ENCODE results near the gene IGSF21.

The IGSF21 gene

GRCh38 chr1:18316764-18317163, 209.2 kb downstream of the IGSF21 start:
- H3K79me2 ChIP-seq (ENCODE audit: control insufficient read depth, insufficient read depth, low read length) = no peaks in the 10 kb centered on the region
- DNase-seq = no peak
- H2BK120ac ChIP-seq (ENCODE audit: low read depth, low read length) = no peak overlapping the region
- H3K23ac ChIP-seq (ENCODE audit: low read length) = no peak overlapping the region
- no peak overlapping the region for H3K56ac ChIP-seq (ENCODE audit: low read length)
- no peak overlapping the region for H3K4me2 ChIP-seq (ENCODE audit: low read length)
- H3K4ac ChIP-seq (ENCODE audit: low read depth, low read length) = no peak overlapping the region
- H3K18ac ChIP-seq (ENCODE audit: low read length) = no peak overlapping the region
- no peaks in the 10 kb centered on the region for H3K36me3 ChIP-seq (ENCODE audit: control insufficient read depth, insufficient read depth, low read length)
- no peak overlapping the region for H2BK5ac ChIP-seq (ENCODE audit: low read length)
- no peak overlapping the region for H2AK5ac ChIP-seq (ENCODE audit: low read length)
- WGBS (ENCODE audit: extremely low coverage, insufficient coverage, low lambda C conversion rate) = no CpG with 5 or more reads among the region's 3 CpGs
- no peak overlapping the region for H4K8ac ChIP-seq (ENCODE audit: low read depth, low read length)
- H3K4me3 ChIP-seq (ENCODE audit: low read length) = no peak overlapping the region
- no peaks in the 10 kb centered on the region for H3K4me1 ChIP-seq (ENCODE audit: control insufficient read depth, low read depth, low read length)
- no peaks in the 10 kb centered on the region for H3K79me1 ChIP-seq (ENCODE audit: low read length)
- H4K5ac ChIP-seq (ENCODE audit: low read length) = no peak overlapping the region
- no peak overlapping the region for H3K9ac ChIP-seq (ENCODE audit: low read length)
- H3K27ac ChIP-seq (ENCODE audit: low read depth, low read length) = no peak overlapping the region
- no peak overlapping the region for H2BK15ac ChIP-seq (replicated peaks; ENCODE audit: low read depth)
- H3K27me3 ChIP-seq (ENCODE audit: insufficient read depth, low read length, poor library complexity) = no peaks in the 10 kb centered on the region

GRCh38 chr1:18319099-18319498, 211.5 kb downstream of the IGSF21 start:
- H3K27me3 ChIP-seq (ENCODE audit: insufficient read depth, low read length, poor library complexity) = no peaks in the 10 kb centered on the region
- H2BK120ac ChIP-seq (ENCODE audit: low read depth, low read length) = no peak overlapping the region
- no peak overlapping the region for H3K4me3 ChIP-seq (ENCODE audit: low read length)
- H3K4ac ChIP-seq (ENCODE audit: low read depth, low read length) = no peak overlapping the region
- no peak overlapping the region for H2AK5ac ChIP-seq (ENCODE audit: low read length)
- H3K56ac ChIP-seq (ENCODE audit: low read length) = no peak overlapping the region
- DNase-seq = no peak
- H3K4me1 ChIP-seq (ENCODE audit: control insufficient read depth, low read depth, low read length) = no peaks in the 10 kb centered on the region
- no peaks in the 10 kb centered on the region for H3K36me3 ChIP-seq (ENCODE audit: control insufficient read depth, insufficient read depth, low read length)
- H3K27ac ChIP-seq (ENCODE audit: low read depth, low read length) = no peak overlapping the region
- H3K18ac ChIP-seq (ENCODE audit: low read length) = no peak overlapping the region
- H3K23ac ChIP-seq (ENCODE audit: low read length) = no peak overlapping the region
- H3K4me2 ChIP-seq (ENCODE audit: low read length) = no peak overlapping the region
- no peak overlapping the region for H4K5ac ChIP-seq (ENCODE audit: low read length)
- H4K8ac ChIP-seq (ENCODE audit: low read depth, low read length) = no peak overlapping the region
- H3K79me1 ChIP-seq (ENCODE audit: low read length) = no peaks in the 10 kb centered on the region
- H3K9ac ChIP-seq (ENCODE audit: low read length) = no peak overlapping the region
- no peaks in the 10 kb centered on the region for H3K79me2 ChIP-seq (ENCODE audit: control insufficient read depth, insufficient read depth, low read length)
- no peak overlapping the region for H2BK15ac ChIP-seq (replicated peaks; ENCODE audit: low read depth)
- no peak overlapping the region for H2BK5ac ChIP-seq (ENCODE audit: low read length)

GRCh38 chr1:18320051-18320450, 212.5 kb downstream of the IGSF21 start:
- Histone ChIP-seq H3K4me3 (ENCODE audit: low read length) (no peak overlapping the region), H2AK5ac (ENCODE audit: low read length) (no peak overlapping the region), H3K4me2 (ENCODE audit: low read length) (no peak overlapping the region), H3K27me3 (ENCODE audit: insufficient read depth, low read length, poor library complexity) (no peaks in the 10 kb centered on the region), H3K4ac (ENCODE audit: low read depth, low read length) (no peak overlapping the region), H3K27ac (ENCODE audit: low read depth, low read length) (no peak overlapping the region), H2BK15ac (replicated peaks; ENCODE audit: low read depth) (no peak overlapping the region), H3K79me1 (ENCODE audit: low read length) (no peaks in the 10 kb centered on the region), H3K79me2 (ENCODE audit: control insufficient read depth, insufficient read depth, low read length) (no peaks in the 10 kb centered on the region), H4K8ac (ENCODE audit: low read depth, low read length) (no peak overlapping the region), H3K23ac (ENCODE audit: low read length) (no peak overlapping the region), H3K36me3 (ENCODE audit: control insufficient read depth, insufficient read depth, low read length) (no peaks in the 10 kb centered on the region), H3K9ac (ENCODE audit: low read length) (no peak overlapping the region), H3K56ac (ENCODE audit: low read length) (no peak overlapping the region), H4K5ac (ENCODE audit: low read length) (no peak overlapping the region), H2BK120ac (ENCODE audit: low read depth, low read length) (no peak overlapping the region), H3K4me1 (ENCODE audit: control insufficient read depth, low read depth, low read length) (no peaks in the 10 kb centered on the region), H3K18ac (ENCODE audit: low read length) (no peak overlapping the region), H2BK5ac (ENCODE audit: low read length) (no peak overlapping the region)
- DNase-seq = peak; percentile 34
- no CpG with 5 or more reads among the region's 7 CpGs for WGBS (ENCODE audit: extremely low coverage, insufficient coverage, low lambda C conversion rate)

GRCh38 chr1:18322368-18323032, 214.9 kb downstream of the IGSF21 start:
- Histone ChIP-seq H2AK5ac (ENCODE audit: low read length) (peak overlapping the region; percentile 74), H4K8ac (ENCODE audit: low read depth, low read length) (no peak overlapping the region), H2BK5ac (ENCODE audit: low read length) (no peak overlapping the region), H3K9ac (ENCODE audit: low read length) (no peak overlapping the region), H3K23ac (ENCODE audit: low read length) (no peak overlapping the region), H3K4me3 (ENCODE audit: low read length) (no peak overlapping the region), H3K36me3 (ENCODE audit: control insufficient read depth, insufficient read depth, low read length) (no peaks in the 10 kb centered on the region), H2BK120ac (ENCODE audit: low read depth, low read length) (no peak overlapping the region), H2BK15ac (replicated peaks; ENCODE audit: low read depth) (no peak overlapping the region), H3K18ac (ENCODE audit: low read length) (no peak overlapping the region), H4K5ac (ENCODE audit: low read length) (no peak overlapping the region), H3K4me1 (ENCODE audit: control insufficient read depth, low read depth, low read length) (no peaks in the 10 kb centered on the region), H3K27me3 (ENCODE audit: insufficient read depth, low read length, poor library complexity) (no peaks in the 10 kb centered on the region), H3K79me1 (ENCODE audit: low read length) (no peaks in the 10 kb centered on the region), H3K4ac (ENCODE audit: low read depth, low read length) (no peak overlapping the region), H3K4me2 (ENCODE audit: low read length) (no peak overlapping the region), H3K56ac (ENCODE audit: low read length) (no peak overlapping the region), H3K79me2 (ENCODE audit: control insufficient read depth, insufficient read depth, low read length) (no peaks in the 10 kb centered on the region), H3K27ac (ENCODE audit: low read depth, low read length) (no peak overlapping the region)
- DNase-seq = peak; percentile 80
- WGBS (ENCODE audit: extremely low coverage, insufficient coverage, low lambda C conversion rate) = 100% methylated on average over 4 of the region's 20 CpGs

- H3K56ac ChIP-seq (ENCODE audit: low read length) = no peak overlapping the region
- no peak overlapping the region for H3K18ac ChIP-seq (ENCODE audit: low read length)
Observed at GRCh38 chr1:18323259-18323658, 215.7 kb downstream of the IGSF21 start.

GRCh38 chr1:18324246-18324645, 216.6 kb downstream of the IGSF21 start:
- H4K8ac ChIP-seq (ENCODE audit: low read depth, low read length) = no peak overlapping the region
- no peak overlapping the region for H4K5ac ChIP-seq (ENCODE audit: low read length)
- no peak overlapping the region for H3K56ac ChIP-seq (ENCODE audit: low read length)
- no peaks in the 10 kb centered on the region for H3K79me2 ChIP-seq (ENCODE audit: control insufficient read depth, insufficient read depth, low read length)
- DNase-seq = peak; percentile 49
- H2BK5ac ChIP-seq (ENCODE audit: low read length) = no peak overlapping the region
- no peak overlapping the region for H2AK5ac ChIP-seq (ENCODE audit: low read length)
- no peaks in the 10 kb centered on the region for H3K79me1 ChIP-seq (ENCODE audit: low read length)
- no peak overlapping the region for H3K4me3 ChIP-seq (ENCODE audit: low read length)
- no peak overlapping the region for H2BK15ac ChIP-seq (replicated peaks; ENCODE audit: low read depth)
- no peak overlapping the region for H3K4me2 ChIP-seq (ENCODE audit: low read length)
- H3K36me3 ChIP-seq (ENCODE audit: control insufficient read depth, insufficient read depth, low read length) = no peaks in the 10 kb centered on the region
- H3K9ac ChIP-seq (ENCODE audit: low read length) = no peak overlapping the region
- no peak overlapping the region for H2BK120ac ChIP-seq (ENCODE audit: low read depth, low read length)
- no peak overlapping the region for H3K23ac ChIP-seq (ENCODE audit: low read length)
- H3K27me3 ChIP-seq (ENCODE audit: insufficient read depth, low read length, poor library complexity) = no peaks in the 10 kb centered on the region
- H3K4ac ChIP-seq (ENCODE audit: low read depth, low read length) = no peak overlapping the region
- H3K27ac ChIP-seq (ENCODE audit: low read depth, low read length) = no peak overlapping the region
- H3K18ac ChIP-seq (ENCODE audit: low read length) = no peak overlapping the region
- WGBS (ENCODE audit: extremely low coverage, insufficient coverage, low lambda C conversion rate) = no CpG with 5 or more reads among the region's 10 CpGs
- H3K4me1 ChIP-seq (ENCODE audit: control insufficient read depth, low read depth, low read length) = peaks cover 7% of the 10 kb centered on the region

More at GRCh38 chr1:18323259-18323658, 215.7 kb downstream of the IGSF21 start:
- Histone ChIP-seq H3K79me2 (ENCODE audit: control insufficient read depth, insufficient read depth, low read length) (no peaks in the 10 kb centered on the region), H3K27me3 (ENCODE audit: insufficient read depth, low read length, poor library complexity) (no peaks in the 10 kb centered on the region), H2AK5ac (ENCODE audit: low read length) (no peak overlapping the region), H3K9ac (ENCODE audit: low read length) (no peak overlapping the region), H3K4me1 (ENCODE audit: control insufficient read depth, low read depth, low read length) (no peaks in the 10 kb centered on the region), H2BK120ac (ENCODE audit: low read depth, low read length) (no peak overlapping the region), H3K23ac (ENCODE audit: low read length) (no peak overlapping the region), H3K27ac (ENCODE audit: low read depth, low read length) (no peak overlapping the region), H4K8ac (ENCODE audit: low read depth, low read length) (no peak overlapping the region), H2BK15ac (replicated peaks; ENCODE audit: low read depth) (no peak overlapping the region), H3K4ac (ENCODE audit: low read depth, low read length) (no peak overlapping the region), H4K5ac (ENCODE audit: low read length) (no peak overlapping the region), H3K4me3 (ENCODE audit: low read length) (no peak overlapping the region), H3K79me1 (ENCODE audit: low read length) (no peaks in the 10 kb centered on the region), H3K36me3 (ENCODE audit: control insufficient read depth, insufficient read depth, low read length) (no peaks in the 10 kb centered on the region), H2BK5ac (ENCODE audit: low read length) (no peak overlapping the region), H3K4me2 (ENCODE audit: low read length) (no peak overlapping the region)
- no CpG with 5 or more reads among the region's 7 CpGs for WGBS (ENCODE audit: extremely low coverage, insufficient coverage, low lambda C conversion rate)
- no peak for DNase-seq

Measured in mesendoderm (in vitro differentiated cells).